Bronchial epithelial cell (primary cell): ENCODE data around the gene HMCN1. TPM values are rescaled to one million over a fixed set of nuclear protein-coding genes. Genes with fewer than 3 reads are reported as not detected.
A peak's percentile ranks its signal among the peaks of the same experiment; 100 is the strongest.
"Not testable (repeated sequence)": the region's sequence is repeated elsewhere in the genome, so short reads cannot be mapped to it uniquely, and the experiment has no call there.

ENCODE experiments used
- DNase-seq: peaks from one replicate; pipeline ENCODE4 v3.0.0-alpha.2; 2010; ENCODE audit warnings: low read depth
- FAIRE-seq: peaks from 2 replicates; lab custom pipeline; 2011; peaks lifted over from hg19 to GRCh38; lab: Jason Lieb, UNC
- H3K27me3 ChIP-seq: 2 replicates; pipeline ENCODE4 v1.5.1; 2011; ENCODE audit warnings: low read length; ENCODE audit not compliant: control insufficient read depth, insufficient read depth
- H3K36me3 ChIP-seq: 2 replicates; pipeline ENCODE4 v1.5.1; 2011; ENCODE audit warnings: low read length; ENCODE audit not compliant: control insufficient read depth, insufficient read depth
- H3K4me3 ChIP-seq: 2 replicates; pipeline ENCODE4 v1.5.1; 2011; ENCODE audit warnings: mild to moderate bottlenecking, low read depth, low read length, control low read depth
- CTCF ChIP-seq: IDR thresholded peaks from 2 replicates; pipeline ENCODE4 v1.5.1; 2011; ENCODE audit warnings: mild to moderate bottlenecking, moderate library complexity, low read length, control low read depth, inconsistent platforms; ENCODE audit not compliant: insufficient read depth, severe bottlenecking
- total RNA-seq: library from RNA; depleted of rRNA; stranded (reverse); fragments of >200 nt; gene quantifications from 2 replicates; pipeline ENCODE4 v1.2.1, GENCODE V29; 2014

HMCN1 gene
- total RNA-seq, 1 donor from 2014 or later, result 1.1 TPM

GRCh38 chr1:185880779-185881333 lies 146.7 kb downstream of the HMCN1 start:
- peak; percentile 13 for FAIRE-seq
- Histone ChIP-seq H3K36me3 (no peaks in the 10 kb centered on the region), H3K27me3 (no peaks in the 10 kb centered on the region), H3K4me3 (no peak overlapping the region)
- DNase-seq, result no peak
- TF ChIP-seq CTCF, result no peak

- no peaks in the 10 kb centered on the region for H3K36me3 ChIP-seq
- no peaks in the 10 kb centered on the region for H3K27me3 ChIP-seq
- no peak for TF ChIP-seq CTCF
- no peak for DNase-seq
- FAIRE-seq, result no peak
- no peak overlapping the region for H3K4me3 ChIP-seq
Observed at GRCh38 chr1:185886046-185886445, 151.9 kb downstream of the HMCN1 start.

GRCh38 chr1:185886671-185887070 lies 152.5 kb downstream of the HMCN1 start:
- FAIRE-seq, result no peak

GRCh38 chr1:185892831-185893403 lies 158.7 kb downstream of the HMCN1 start:
- H3K36me3 ChIP-seq, H3K4me3 ChIP-seq, FAIRE-seq, DNase-seq, H3K27me3 ChIP-seq: not testable (repeated sequence)

More at GRCh38 chr1:185886671-185887070, 152.5 kb downstream of the HMCN1 start:
- DNase-seq, result no peak
- Histone ChIP-seq H3K4me3 (no peak overlapping the region), H3K36me3 (no peaks in the 10 kb centered on the region), H3K27me3 (no peaks in the 10 kb centered on the region)
- TF ChIP-seq CTCF, result no peak

GRCh38 chr1:185894791-185895190 lies 160.6 kb downstream of the HMCN1 start:
- DNase-seq (peak; percentile 5), FAIRE-seq (no peak)
- H3K4me3 ChIP-seq, result no peak overlapping the region
- no peaks in the 10 kb centered on the region for H3K27me3 ChIP-seq
- no peaks in the 10 kb centered on the region for H3K36me3 ChIP-seq
- no peak for TF ChIP-seq CTCF

- DNase-seq, result peak; percentile 8
- Histone ChIP-seq H3K4me3 (no peak overlapping the region), H3K27me3 (no peaks in the 10 kb centered on the region), H3K36me3 (no peaks in the 10 kb centered on the region)
- no peak for TF ChIP-seq CTCF
- FAIRE-seq, result no peak
Observed at GRCh38 chr1:185895208-185895900, 161.2 kb downstream of the HMCN1 start.
